Endothelial cell of umbilical vein (primary cell): ENCODE measurements around the gene SPACA1.

ENCODE experiments used
- EZH2 ChIP-seq: IDR thresholded peaks from 2 replicates; pipeline ENCODE4 v1.6.1; 2012; ENCODE audit warnings: borderline replicate concordance, low read depth, mild to moderate bottlenecking, moderate library complexity, low read length, inconsistent platforms; ENCODE audit not compliant: severe bottlenecking
- FOS ChIP-seq: IDR thresholded peaks from 2 replicates; pipeline ENCODE4 v1.6.1; 2011; ENCODE audit warnings: mild to moderate bottlenecking, low read length, moderate library complexity, borderline replicate concordance; ENCODE audit not compliant: insufficient read depth
- JUN ChIP-seq: IDR thresholded peaks from 2 replicates; pipeline ENCODE4 v1.6.1; 2011; ENCODE audit warnings: borderline replicate concordance, low read depth; ENCODE audit not compliant: insufficient read length, insufficient read depth
- MYC ChIP-seq: IDR thresholded peaks from one replicate; pipeline ENCODE4 v1.6.1; 2011; ENCODE audit warnings: mild to moderate bottlenecking, low read depth, low read length
- POLR2A ChIP-seq: IDR thresholded peaks from 2 replicates; pipeline ENCODE4 v1.6.1; 2012; ENCODE audit warnings: low read depth, mild to moderate bottlenecking, control low read depth, low read length
- POLR2AphosphoS5 ChIP-seq: IDR thresholded peaks from 2 replicates; pipeline ENCODE4 v1.6.1; 2012; ENCODE audit warnings: low read depth, mild to moderate bottlenecking, control low read depth, low read length, moderate library complexity; ENCODE audit not compliant: insufficient read depth
- TF ChIP-seq, protein P1 (sequence below), 2 donors: IDR thresholded peaks; 1 replicate in 1 of 2; 2 replicates in 1 of 2; pipeline ENCODE4 v1.5.1; 2011; ENCODE audit warnings: low read length in 2 of 2, mild to moderate bottlenecking in 2 of 2, moderate library complexity in 2 of 2, control low read depth in 1 of 2, inconsistent platforms in 1 of 2, low read depth in 1 of 2; ENCODE audit not compliant: insufficient read depth in 1 of 2; ENCODE audit errors: extremely low read depth in 1 of 2

DNA sequence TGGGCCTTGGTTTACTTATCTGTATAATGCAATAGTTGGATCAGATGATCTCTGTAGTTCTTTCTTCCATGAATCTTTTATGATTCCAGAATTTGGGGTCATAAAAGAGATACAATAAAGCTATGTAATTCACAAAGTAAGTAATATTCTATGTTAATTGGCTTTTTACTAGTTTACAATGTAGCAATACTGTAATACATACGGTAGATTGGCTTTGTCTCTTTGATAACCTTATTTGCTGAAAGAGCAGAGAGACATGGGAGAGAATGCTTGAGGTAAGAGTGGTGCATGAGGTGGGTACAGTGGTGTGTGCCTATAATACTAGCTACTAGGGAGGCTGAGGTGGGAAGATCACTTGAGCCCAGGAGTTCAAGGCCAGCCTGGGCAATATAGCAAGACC, 14.7 kb downstream of the SPACA1 start:
- TF ChIP-seq, protein P1, sequence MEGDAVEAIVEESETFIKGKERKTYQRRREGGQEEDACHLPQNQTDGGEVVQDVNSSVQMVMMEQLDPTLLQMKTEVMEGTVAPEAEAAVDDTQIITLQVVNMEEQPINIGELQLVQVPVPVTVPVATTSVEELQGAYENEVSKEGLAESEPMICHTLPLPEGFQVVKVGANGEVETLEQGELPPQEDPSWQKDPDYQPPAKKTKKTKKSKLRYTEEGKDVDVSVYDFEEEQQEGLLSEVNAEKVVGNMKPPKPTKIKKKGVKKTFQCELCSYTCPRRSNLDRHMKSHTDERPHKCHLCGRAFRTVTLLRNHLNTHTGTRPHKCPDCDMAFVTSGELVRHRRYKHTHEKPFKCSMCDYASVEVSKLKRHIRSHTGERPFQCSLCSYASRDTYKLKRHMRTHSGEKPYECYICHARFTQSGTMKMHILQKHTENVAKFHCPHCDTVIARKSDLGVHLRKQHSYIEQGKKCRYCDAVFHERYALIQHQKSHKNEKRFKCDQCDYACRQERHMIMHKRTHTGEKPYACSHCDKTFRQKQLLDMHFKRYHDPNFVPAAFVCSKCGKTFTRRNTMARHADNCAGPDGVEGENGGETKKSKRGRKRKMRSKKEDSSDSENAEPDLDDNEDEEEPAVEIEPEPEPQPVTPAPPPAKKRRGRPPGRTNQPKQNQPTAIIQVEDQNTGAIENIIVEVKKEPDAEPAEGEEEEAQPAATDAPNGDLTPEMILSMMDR (IDR thresholded peaks at IDR 0.05; ENCODE audit: extremely low read depth in 1 of 2, insufficient read depth in 1 of 2, low read depth in 1 of 2, low read length in 2 of 2): no peak
- TF ChIP-seq EZH2: no peak
- TF ChIP-seq POLR2A: no peak
- no peak for TF ChIP-seq FOS
- TF ChIP-seq JUN: no peak
- no peak for TF ChIP-seq POLR2AphosphoS5
- no peak for TF ChIP-seq MYC
